Fibroblast of peridontal ligament (primary cell): ENCODE data around the gene IL18BP.

Source experiments
- DNase-seq: peaks from one replicate; pipeline ENCODE4 v3.0.0-alpha.2; 2010; ENCODE audit errors: extremely low read depth

IL18BP gene

GRCh38 chr11:71998649-71999310 lies at the start of gene IL18BP:
Gene IL18BP, plus strand, starts transcription at chr11:71998909. Its CDS starts 1,076 bp downstream, at chr11:71999985.
- DNase-seq = no peak

- no peak for DNase-seq
Measured at GRCh38 chr11:71949034-71949433, 49.7 kb upstream of the IL18BP start.

GRCh38 chr11:71951741-71952310 lies 46.9 kb upstream of the IL18BP start:
- DNase-seq = peak; percentile 40

DNA sequence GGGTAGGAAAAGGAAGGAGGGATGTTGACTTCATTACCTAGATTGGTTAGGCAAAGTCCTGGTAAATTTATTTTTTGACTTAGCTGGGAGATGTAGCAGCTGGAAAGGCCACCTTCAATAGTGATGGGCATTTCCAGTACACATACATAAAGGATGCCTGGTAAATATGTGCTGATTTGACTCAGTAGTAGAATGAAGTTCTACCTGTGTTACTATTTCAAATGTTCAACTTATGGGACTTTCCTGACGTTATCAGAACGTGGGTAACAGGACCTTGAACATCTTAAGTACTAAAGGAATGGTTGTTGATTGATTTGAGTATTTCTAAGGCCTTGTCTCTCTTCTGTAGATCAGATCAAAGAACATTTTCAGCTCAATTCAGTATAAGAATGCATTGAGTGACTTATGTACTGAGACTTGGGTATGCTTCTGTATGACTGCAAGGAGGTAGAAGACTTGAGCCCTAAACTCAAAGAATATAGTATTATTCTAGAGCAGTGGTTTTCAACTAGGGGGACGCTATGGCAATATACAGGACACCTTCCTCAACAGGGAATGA lies 42.7 kb upstream of the IL18BP start:
- no peak for DNase-seq

DNA sequence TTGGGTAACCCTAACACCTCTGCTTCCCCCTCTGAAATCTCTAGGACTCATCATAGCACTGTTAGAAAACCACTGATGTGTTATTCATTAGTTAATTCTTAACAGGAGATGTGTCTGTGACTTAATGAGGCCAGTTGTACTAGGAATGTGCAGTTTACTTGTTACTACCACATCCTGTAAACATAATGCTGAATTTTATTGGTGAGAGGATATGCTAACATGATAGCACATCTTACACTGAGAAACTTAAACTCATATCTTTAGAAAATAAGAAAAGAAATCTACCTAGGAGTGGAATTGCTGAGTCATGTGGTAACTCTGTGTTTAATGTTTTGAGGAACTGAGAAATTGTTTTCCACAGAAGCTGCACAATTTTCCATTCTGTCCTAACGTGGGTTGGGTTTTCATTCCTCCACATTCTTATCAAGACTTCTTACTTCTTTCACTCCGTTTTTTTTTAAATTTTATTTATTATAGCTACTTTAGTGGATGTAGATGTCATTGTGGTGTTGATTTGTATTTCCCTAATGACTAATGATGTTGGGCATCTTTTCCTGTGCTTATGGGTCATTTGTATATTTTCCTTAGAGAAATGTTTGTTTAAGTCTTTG lies 36.2 kb upstream of the IL18BP start:
- peak; percentile 63 for DNase-seq

GRCh38 chr11:71963468-71963867 lies 35.2 kb upstream of the IL18BP start:
- no peak for DNase-seq

DNA sequence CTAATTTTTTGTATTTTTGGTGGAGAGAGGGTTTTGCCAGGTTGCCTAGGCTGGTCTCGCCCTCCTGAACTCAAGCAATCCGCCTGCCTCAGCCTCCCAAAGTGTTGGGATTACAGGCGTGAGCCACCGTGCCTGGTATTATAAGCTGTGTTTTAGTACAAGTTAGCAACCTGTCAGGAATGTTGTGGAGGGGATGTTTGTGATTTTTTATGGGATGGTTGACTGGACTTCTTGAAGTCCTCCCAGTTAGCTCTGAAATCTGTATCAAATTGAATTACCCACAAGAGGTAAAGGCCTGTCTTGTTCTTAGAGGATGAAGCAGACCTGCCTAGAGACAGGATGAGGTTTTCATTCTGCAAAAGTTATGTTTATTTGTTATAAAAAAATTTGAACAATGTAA lies 34.1 kb upstream of the IL18BP start:
- DNase-seq = no peak

DNA sequence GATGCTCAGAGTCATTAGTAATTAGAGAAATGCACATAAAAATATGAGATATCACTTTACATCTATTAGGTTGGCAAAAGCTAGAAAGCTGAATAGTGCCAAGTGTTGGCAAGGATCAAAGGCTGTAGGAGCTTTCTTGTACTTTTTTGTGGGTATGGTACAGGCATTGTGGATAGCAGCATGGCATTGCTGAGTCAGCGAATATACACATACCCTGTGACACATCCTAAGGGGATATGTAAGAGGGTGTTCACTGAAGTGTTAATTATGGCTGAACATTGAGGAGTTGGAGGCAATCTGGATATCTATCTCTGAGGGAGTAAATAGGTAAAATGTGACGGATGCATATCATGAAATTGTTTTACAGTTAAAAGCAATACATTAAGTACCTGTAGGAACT lies 27.0 kb upstream of the IL18BP start:
- DNase-seq = no peak

DNA sequence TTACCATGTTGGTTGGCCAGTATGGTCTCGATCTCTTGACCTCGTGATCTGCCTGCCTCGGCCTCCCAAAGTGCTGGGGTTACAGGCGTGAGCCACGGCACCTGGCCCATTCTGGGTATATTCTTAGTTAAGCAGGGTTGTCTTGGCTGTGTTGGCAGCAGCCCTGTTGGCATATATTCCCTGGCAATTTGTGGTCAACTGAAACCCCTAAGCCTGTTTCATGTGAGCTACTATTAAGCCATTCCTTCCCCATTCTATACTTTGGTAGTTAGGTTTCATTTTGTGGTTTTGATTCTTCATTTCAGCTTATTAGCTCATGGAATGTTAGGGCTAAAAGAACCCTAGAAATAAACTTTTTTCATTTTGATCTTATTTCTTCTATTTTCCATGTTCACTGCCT lies 22.2 kb upstream of the IL18BP start:
- peak; percentile 57 for DNase-seq

DNA sequence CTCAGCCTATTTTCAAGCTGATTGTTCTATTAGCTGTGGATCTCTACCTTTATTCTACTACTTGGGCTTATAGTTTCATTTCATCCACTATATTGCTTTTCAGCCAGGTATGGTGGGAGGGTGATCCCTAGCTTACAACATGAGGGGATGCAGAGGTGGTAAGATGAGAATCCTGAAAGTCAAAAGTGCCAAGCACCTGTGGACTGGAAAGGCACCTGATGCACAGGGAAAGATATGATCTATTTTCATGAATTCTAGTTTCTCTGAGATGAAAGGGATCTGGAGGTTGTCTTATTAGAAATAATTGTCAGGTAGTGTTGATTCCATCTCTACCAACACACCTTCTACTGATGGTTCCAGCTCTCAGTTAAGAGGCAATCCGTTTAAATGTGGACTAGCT lies 21.6 kb upstream of the IL18BP start:
- no peak for DNase-seq

GRCh38 chr11:71977743-71978418 lies 20.8 kb upstream of the IL18BP start:
- DNase-seq = peak; percentile 78

DNA sequence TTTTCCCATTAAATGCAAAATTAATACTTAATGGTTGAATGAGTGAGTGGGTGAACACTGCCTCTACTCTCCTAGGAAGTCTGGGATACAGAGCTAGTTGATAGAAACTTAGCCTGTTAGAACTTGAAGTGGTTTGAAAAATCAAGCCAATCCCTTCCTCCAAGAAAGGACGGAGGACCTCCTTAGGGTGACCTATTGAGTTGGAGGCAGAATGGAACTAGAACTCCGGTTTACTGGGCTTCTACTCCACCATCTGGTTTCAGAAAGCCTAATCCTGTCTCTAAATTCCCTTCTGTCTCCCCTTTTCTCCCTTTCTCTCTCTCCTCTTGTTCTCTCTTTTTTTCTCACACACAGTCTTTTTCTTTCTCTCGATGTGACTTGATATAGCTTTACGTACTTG lies 19.6 kb upstream of the IL18BP start:
- DNase-seq = no peak

- no peak for DNase-seq
Measured at GRCh38 chr11:71979602-71980001, 19.1 kb upstream of the IL18BP start.

DNA sequence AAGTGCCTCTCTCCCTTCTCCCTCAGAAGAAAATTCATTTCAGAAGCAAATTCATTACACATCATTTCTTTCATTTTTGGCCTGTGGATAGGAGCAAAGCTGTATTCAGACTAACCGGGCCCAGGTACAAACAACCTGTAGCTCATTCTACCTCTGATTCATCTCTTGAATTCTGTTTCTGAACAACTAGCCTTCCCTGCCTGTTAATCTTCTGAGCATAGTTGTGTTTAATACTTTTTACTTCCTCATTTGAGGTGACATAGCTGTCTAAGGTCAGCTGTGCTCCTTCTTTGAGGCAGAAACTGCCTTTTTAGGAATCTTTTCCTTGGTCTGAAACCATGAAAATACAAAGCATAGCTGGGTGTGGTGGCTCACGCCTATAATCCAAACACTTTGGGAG lies 12.6 kb upstream of the IL18BP start:
- DNase-seq = no peak

GRCh38 chr11:71987521-71987920 lies 11.2 kb upstream of the IL18BP start:
- DNase-seq = no peak

DNA sequence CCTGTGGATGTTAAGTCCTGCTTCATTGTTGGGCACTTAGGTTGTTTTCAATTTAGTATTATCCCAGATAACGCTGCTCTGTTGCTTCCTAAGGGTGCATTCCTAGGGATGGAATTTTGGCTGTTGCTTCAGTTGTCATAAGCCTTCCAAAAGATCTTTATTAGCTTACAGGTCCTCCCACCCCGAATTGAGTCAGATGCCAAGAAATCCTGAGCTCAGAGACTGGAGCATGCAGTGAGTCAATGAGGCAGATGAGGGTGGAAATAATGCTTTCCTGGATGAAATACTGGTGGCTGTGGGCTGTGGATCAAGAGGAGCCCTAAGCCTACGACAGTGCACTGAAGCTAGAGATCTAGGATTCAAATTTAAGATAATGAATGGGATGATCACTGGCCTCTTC lies 10.7 kb upstream of the IL18BP start:
- DNase-seq = peak; percentile 85

DNA sequence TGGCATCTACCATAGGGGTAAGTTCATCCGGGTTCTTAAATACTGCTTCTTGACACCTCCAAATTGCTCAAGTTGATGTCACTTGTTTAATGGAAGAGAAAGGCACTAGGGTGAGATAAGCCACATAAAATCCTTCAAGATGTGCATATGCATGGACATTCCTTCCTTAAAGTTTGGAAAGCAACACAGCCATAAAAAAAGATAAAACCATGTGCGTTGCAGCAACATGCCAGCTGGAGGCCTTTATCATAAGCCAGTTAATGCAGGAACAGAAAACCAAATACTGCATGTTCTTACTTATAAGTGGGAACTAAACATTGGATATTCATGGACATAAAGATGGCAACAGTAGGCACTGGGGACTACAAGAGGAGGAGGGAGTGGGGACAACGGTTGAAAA lies 8.0 kb upstream of the IL18BP start:
- DNase-seq = no peak

GRCh38 chr11:71991494-71991893 lies 7.2 kb upstream of the IL18BP start:
- DNase-seq = no peak

DNA sequence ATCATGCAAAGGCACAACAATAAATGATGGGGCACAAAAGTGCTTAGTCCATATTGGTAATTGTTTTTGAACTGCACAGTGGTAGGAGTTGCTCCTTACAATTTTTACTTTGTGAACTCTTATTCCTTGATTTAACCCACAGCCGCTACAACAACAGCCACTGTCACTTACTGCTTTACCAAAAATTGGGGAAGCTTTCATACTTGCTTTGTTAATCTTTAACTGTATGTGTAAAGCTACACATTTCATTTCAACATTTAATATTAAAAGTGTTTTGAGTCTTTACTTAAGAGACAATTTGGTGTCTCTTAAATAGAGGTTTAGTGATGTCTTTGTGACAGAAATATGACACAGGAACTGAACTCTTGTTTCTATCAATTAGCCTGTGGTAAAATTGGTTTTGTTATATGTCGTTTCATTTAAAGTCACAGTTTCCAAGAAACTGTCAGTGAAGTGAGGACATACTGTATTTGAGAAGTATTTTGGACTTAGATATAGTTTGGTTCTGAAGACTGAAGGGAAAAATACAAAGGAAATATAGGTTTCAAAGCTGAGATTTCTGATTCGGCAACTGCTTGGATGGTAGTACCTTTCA lies 6.5 kb upstream of the IL18BP start:
- no peak for DNase-seq

- DNase-seq = no peak
Measured at GRCh38 chr11:71994786-71995185, 3.9 kb upstream of the IL18BP start.

DNA sequence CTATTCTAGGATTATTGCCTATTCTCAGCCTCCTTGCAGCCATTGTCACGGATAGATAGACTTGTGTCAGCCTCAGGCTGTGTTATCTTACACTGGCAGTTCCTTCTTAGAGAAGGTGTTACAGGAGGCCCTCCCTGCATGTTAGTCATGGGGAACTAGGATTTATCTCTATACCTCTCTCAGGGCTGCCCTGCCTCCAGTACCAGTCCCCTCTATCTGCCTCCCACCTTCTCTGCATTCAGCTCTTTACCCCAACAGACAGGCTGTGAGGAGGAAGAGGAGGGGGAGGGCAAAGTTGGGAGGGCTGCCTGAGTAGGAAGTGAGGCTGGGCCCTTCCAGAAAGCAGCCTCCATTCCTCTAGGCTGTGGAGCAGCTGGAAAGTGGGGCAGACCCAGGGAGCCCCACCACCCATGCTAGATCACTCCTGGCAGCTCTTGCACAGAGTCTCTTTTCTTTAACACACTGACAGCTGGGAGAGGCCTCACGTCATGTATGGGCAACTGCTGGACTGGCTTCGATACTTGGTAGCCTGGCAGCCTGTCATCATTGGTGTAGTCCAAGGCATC lies 2.9 kb upstream of the IL18BP start:
- no peak for DNase-seq

DNA sequence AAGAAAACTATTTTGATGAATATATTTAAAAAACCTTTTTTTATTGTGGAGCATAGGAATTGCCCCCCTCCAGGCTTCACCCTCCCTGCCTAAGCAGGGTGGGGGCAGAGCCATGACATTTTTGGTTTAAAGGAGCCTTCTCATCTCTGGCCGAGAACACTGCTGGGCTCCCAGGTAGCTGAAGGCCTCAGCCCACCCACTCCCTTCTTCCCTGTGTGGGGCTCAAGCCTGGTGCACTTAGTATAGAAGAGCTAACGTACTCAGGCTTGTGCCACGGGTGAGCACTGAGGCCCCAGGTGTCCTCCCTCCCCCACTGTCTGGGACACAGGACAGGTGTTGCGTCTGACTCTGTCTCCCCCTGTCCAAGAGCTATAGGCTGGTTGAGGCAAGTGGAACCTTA lies 2.2 kb upstream of the IL18BP start:
- DNase-seq = no peak
